K562 (cell line): Measurements from ENCODE around the gene BRWD1. TPM values are rescaled to one million over a fixed set of nuclear protein-coding genes. Genes with fewer than 3 reads are reported as not detected.

Experiments
- BRD9 ChIP-seq: fragments of 450-650 bp; IDR thresholded peaks from 2 replicates; pipeline ENCODE4 v1.6.1; 2018; ENCODE audit warnings: low read depth; ENCODE audit not compliant: partially characterized antibody
- C11orf30 ChIP-seq: fragments of 450-650 bp; IDR thresholded peaks from 2 replicates; pipeline ENCODE4 v1.6.1; 2016; ENCODE audit warnings: low read depth, mild to moderate bottlenecking
- CBX3 ChIP-seq, 2 experiments: IDR thresholded peaks; 1 replicate in 1 of 2; 2 replicates in 1 of 2; pipeline ENCODE4 v1.6.1; 2012; ENCODE audit warnings: inconsistent platforms in 2 of 2, low read length in 2 of 2, borderline replicate concordance in 1 of 2, control low read depth in 1 of 2
- CEBPG ChIP-seq, 3 experiments: fragments of 200-800 bp in 1 of 3; sonication (Bioruptor generic) in 1 of 3; sonication (generic) in 1 of 3; formaldehyde crosslinking in 1 of 3; IDR thresholded peaks in 2 of 3; conservative IDR thresholded peaks in 1 of 3; 2 replicates each; pipeline versions ENCODE4 v1.6.1 to v1.8.0; 2016 to 2022; ENCODE audit warnings: missing compliant biosample characterization in 2 of 3, missing genetic modification characterization in 2 of 3, mild to moderate bottlenecking in 1 of 3, missing genetic modification reagents in 1 of 3
- CLOCK ChIP-seq: fragments of 250-450 bp; sonication (Bioruptor Pico); IDR thresholded peaks from 2 replicates; pipeline ENCODE4 v1.4.0; 2020; ENCODE audit warnings: mild to moderate bottlenecking, moderate library complexity, borderline replicate concordance
- CTBP1 ChIP-seq: fragments of 450-650 bp; IDR thresholded peaks from 2 replicates; pipeline ENCODE4 v1.6.1; 2016; ENCODE audit warnings: borderline replicate concordance
- FOXA1 ChIP-seq: fragments of 450-650 bp; IDR thresholded peaks from 2 replicates; pipeline ENCODE4 v1.6.1; 2016; ENCODE audit warnings: mild to moderate bottlenecking, borderline replicate concordance
- GATAD2A ChIP-seq: fragments of 450-650 bp; IDR thresholded peaks from 2 replicates; pipeline ENCODE4 v1.6.1; 2017
- HEY1 ChIP-seq: fragments of 250-450 bp; sonication (Bioruptor Pico); IDR thresholded peaks from 2 replicates; pipeline ENCODE4 v1.5.0; 2020; ENCODE audit warnings: mild to moderate bottlenecking, moderate library complexity, borderline replicate concordance
- IRF2 ChIP-seq: sonication (generic); formaldehyde crosslinking; IDR thresholded peaks from 2 replicates; pipeline ENCODE4 v1.8.1; 2022; ENCODE audit warnings: mild to moderate bottlenecking, missing genetic modification reagents
- KLF16 ChIP-seq: IDR thresholded peaks from 2 replicates; pipeline ENCODE4 v1.6.1; 2016; ENCODE audit warnings: antibody characterized with exemption
- MBD1 ChIP-seq: fragments of 250-450 bp; sonication (Bioruptor Pico); IDR thresholded peaks from 2 replicates; pipeline ENCODE4 v1.8.0; 2022; ENCODE audit warnings: inconsistent platforms
- MCM2 ChIP-seq: fragments of 450-650 bp; IDR thresholded peaks from 2 replicates; pipeline ENCODE4 v1.6.1; 2017; ENCODE audit warnings: low read depth, mild to moderate bottlenecking
- MED1 ChIP-seq: sonication (generic); formaldehyde crosslinking; IDR thresholded peaks from 2 replicates; pipeline ENCODE4 v1.8.1; 2023; ENCODE audit warnings: missing genetic modification reagents, borderline replicate concordance
- MYNN ChIP-seq, 2 experiments: sonication (generic); formaldehyde crosslinking in 1 of 2; IDR thresholded peaks; 2 replicates each; pipeline versions ENCODE4 v1.5.0 to v1.6.1; 2016 to 2020; ENCODE audit warnings: antibody characterized with exemption in 1 of 2, missing genetic modification reagents in 1 of 2
- PCBP2 ChIP-seq: fragments of 200-400 bp; formaldehyde crosslinking; IDR thresholded peaks from 2 replicates; pipeline ENCODE4 v1.6.1; 2018; ENCODE audit warnings: low read length, low read depth, mild to moderate bottlenecking, moderate library complexity; ENCODE audit not compliant: poor library complexity, severe bottlenecking
- PPARD ChIP-seq: fragments of 250-450 bp; sonication (Bioruptor Pico); IDR thresholded peaks from 2 replicates; pipeline ENCODE4 v1.8.0; 2022; ENCODE audit warnings: inconsistent platforms, mild to moderate bottlenecking, moderate library complexity
- STAT5B ChIP-seq: fragments of 250-450 bp; sonication (Bioruptor Pico); IDR thresholded peaks from 2 replicates; pipeline ENCODE4 v1.8.0; 2021; ENCODE audit warnings: mild to moderate bottlenecking, inconsistent platforms
- XRCC5 ChIP-seq: fragments of 200-400 bp; formaldehyde crosslinking; IDR thresholded peaks from 2 replicates; pipeline ENCODE4 v1.6.1; 2017; ENCODE audit warnings: low read depth, mild to moderate bottlenecking, low read length
- ZBTB17 ChIP-seq: fragments of 450-650 bp; formaldehyde crosslinking; IDR thresholded peaks from 2 replicates; pipeline ENCODE4 v1.4.0; 2020; ENCODE audit warnings: mild to moderate bottlenecking
- ZNF133 ChIP-seq: fragments of 250-450 bp; sonication (Bioruptor Pico); IDR thresholded peaks from 2 replicates; pipeline ENCODE4 v1.4.0; 2020; ENCODE audit warnings: mild to moderate bottlenecking
- ZNF444 ChIP-seq: fragments of 250-450 bp; sonication (Bioruptor Pico); IDR thresholded peaks from 2 replicates; pipeline ENCODE4 v1.4.0; 2020; ENCODE audit warnings: mild to moderate bottlenecking, moderate library complexity
- ZNF655 ChIP-seq: fragments of 250-450 bp; sonication (Bioruptor Pico); IDR thresholded peaks from 2 replicates; pipeline ENCODE4 v1.5.0; 2021
- ZNF75A ChIP-seq: fragments of 450-650 bp; formaldehyde crosslinking; IDR thresholded peaks from 2 replicates; pipeline ENCODE4 v1.4.0; 2020; ENCODE audit warnings: mild to moderate bottlenecking
- polyA plus RNA-seq, 8 experiments: library from polyadenylated mRNA; depleted of rRNA in 4 of 8; stranded (reverse) in 5 of 8; unstranded in 3 of 8; fragments of >200 nt; fragmentation: Nextera tagmentation in 2 of 8; fragmentation: Illumina TruSeq in 1 of 8; extraction: Ambion mirVana in 2 of 8; extraction: Trizol in 1 of 8; gene quantifications; 2 replicates each; pipeline versions ENCODE4 v1.2.1 to v1.2.3, GENCODE V29; 2011 to 2014; ENCODE audit warnings: inconsistent platforms in 1 of 8, missing spikeins in 1 of 8
- total RNA-seq, 7 experiments: library from RNA; depleted of rRNA in 6 of 7; stranded (reverse); fragments of >200 nt in 6 of 7; fragmentation: Illumina TruSeq in 2 of 7; extraction: Trizol in 2 of 7; gene quantifications; 2 replicates each; pipeline versions ENCODE4 v1.2.1 to v1.2.3, GENCODE V29; 2011 to 2021; ENCODE audit warnings: low replicate concordance in 1 of 7

The BRWD1 gene
- total and polyA plus RNA-seq, 9 of the 15 experiments (the other 6 are each of a cell fraction or from before 2014, with no cell fraction given) = 10.1 to 60.2 (median 34.1) TPM

- no peak for TF ChIP-seq MCM2
- no peak for TF ChIP-seq PPARD (CRISPR knock-in tag)
- TF ChIP-seq MYNN (IDR thresholded peaks at IDR 0.05) = no peak
- TF ChIP-seq MYNN (CRISPR knock-in tag; IDR thresholded peaks at IDR 0.05) = no peak
- TF ChIP-seq FOXA1 = no peak
- TF ChIP-seq HEY1 (CRISPR knock-in tag) = no peak
- TF ChIP-seq BRD9 = no peak
- no peak for TF ChIP-seq XRCC5
- peak; percentile 73; the same call in 1 of the 2 replicates for TF ChIP-seq GATAD2A
- TF ChIP-seq CBX3 (IDR thresholded peaks at IDR 0.05; ENCODE audit: borderline replicate concordance in 1 of 2, low read length in 2 of 2) = no peak; a peak in 1 of 3 replicates
- TF ChIP-seq MED1 = no peak
- TF ChIP-seq CTBP1 = no peak
- no peak for TF ChIP-seq CLOCK
- TF ChIP-seq KLF16 = peak; percentile 100
- TF ChIP-seq ZNF133 (CRISPR knock-in tag) = no peak
- no peak for TF ChIP-seq ZNF444 (CRISPR knock-in tag)
- no peak for TF ChIP-seq ZBTB17 (CRISPR knock-in tag)
- TF ChIP-seq C11orf30 = no peak
- TF ChIP-seq PCBP2 = no peak
- TF ChIP-seq ZNF655 (CRISPR knock-in tag) = no peak
- no peak for TF ChIP-seq STAT5B (CRISPR knock-in tag)
- TF ChIP-seq ZNF75A (CRISPR knock-in tag) = no peak
- TF ChIP-seq MBD1 (CRISPR knock-in tag) = no peak
- no peak for TF ChIP-seq IRF2 (CRISPR knock-in tag)
- TF ChIP-seq CEBPG (CRISPR knock-in tag; IDR thresholded peaks at IDR 0.05) = no peak; the same call in 1 of the 2 replicates
- 0 out of 4 replicates have a peak, but pooled peaks of 1 of the 2 experiments have one; percentile 11 for TF ChIP-seq CEBPG (tag; conservative IDR thresholded peaks at IDR 0.05 in 1 of 2, IDR thresholded peaks at IDR 0.05 in 1 of 2)
These were observed 104.7 kb downstream of the BRWD1 start (continued) for GRCh38 chr21:39208624-39209333.
